ENCODE measurements around the gene TNFAIP3.

Gene TNFAIP3

GRCh38 chr6:137901454-137901853 is 34.4 kb downstream of the TNFAIP3 start:
- no peaks in the 10 kb centered on the region for H3K36me3 ChIP-seq (ENCODE audit: control insufficient read depth, insufficient read depth, low read length)
- H3K9ac ChIP-seq (ENCODE audit: low read depth, low read length): no peak overlapping the region
- no peaks in the 10 kb centered on the region for H3K9me3 ChIP-seq (ENCODE audit: control insufficient read depth, insufficient read depth, low read length)
- no peak overlapping the region for H3K4me3 ChIP-seq (ENCODE audit: low read depth, low read length)
- no peaks in the 10 kb centered on the region for H3K27me3 ChIP-seq (ENCODE audit: control insufficient read depth, insufficient read depth, low read length)
- no peaks in the 10 kb centered on the region for H3K4me1 ChIP-seq (ENCODE audit: control insufficient read depth, insufficient read depth, low read length)

DNA sequence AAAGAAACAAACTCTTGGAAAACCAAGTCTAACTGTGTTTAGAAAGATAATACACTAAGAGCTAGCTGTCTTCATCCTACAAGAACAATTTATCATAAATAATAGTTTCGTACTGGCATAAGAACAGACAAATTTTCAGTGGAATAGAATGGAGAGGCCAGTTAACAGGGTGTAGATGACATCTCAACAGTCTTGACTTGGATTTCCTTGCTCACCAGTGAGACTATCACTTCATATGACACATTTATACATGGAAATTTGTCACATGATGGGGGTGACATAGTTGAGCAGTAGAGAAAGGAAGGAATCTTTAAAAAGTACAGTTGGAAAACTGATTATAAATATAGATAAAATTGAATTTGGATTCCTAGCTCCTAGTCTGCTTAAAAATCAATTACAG is 35.6 kb downstream of the TNFAIP3 start:
- Histone ChIP-seq H3K9me3 (ENCODE audit: control insufficient read depth, insufficient read depth, low read length) (no peaks in the 10 kb centered on the region), H3K4me1 (ENCODE audit: control insufficient read depth, insufficient read depth, low read length) (no peaks in the 10 kb centered on the region), H3K36me3 (ENCODE audit: control insufficient read depth, insufficient read depth, low read length) (no peaks in the 10 kb centered on the region), H3K9ac (ENCODE audit: low read depth, low read length) (no peak overlapping the region), H3K4me3 (ENCODE audit: low read depth, low read length) (no peak overlapping the region), H3K27me3 (ENCODE audit: control insufficient read depth, insufficient read depth, low read length) (no peaks in the 10 kb centered on the region)

GRCh38 chr6:137903274-137903932 is 36.3 kb downstream of the TNFAIP3 start:
- H3K4me3 ChIP-seq (ENCODE audit: low read depth, low read length): no peak overlapping the region
- no peaks in the 10 kb centered on the region for H3K36me3 ChIP-seq (ENCODE audit: control insufficient read depth, insufficient read depth, low read length)
- no peak overlapping the region for H3K9ac ChIP-seq (ENCODE audit: low read depth, low read length)
- no peaks in the 10 kb centered on the region for H3K9me3 ChIP-seq (ENCODE audit: control insufficient read depth, insufficient read depth, low read length)
- no peaks in the 10 kb centered on the region for H3K27me3 ChIP-seq (ENCODE audit: control insufficient read depth, insufficient read depth, low read length)
- H3K4me1 ChIP-seq (ENCODE audit: control insufficient read depth, insufficient read depth, low read length): no peaks in the 10 kb centered on the region

DNA sequence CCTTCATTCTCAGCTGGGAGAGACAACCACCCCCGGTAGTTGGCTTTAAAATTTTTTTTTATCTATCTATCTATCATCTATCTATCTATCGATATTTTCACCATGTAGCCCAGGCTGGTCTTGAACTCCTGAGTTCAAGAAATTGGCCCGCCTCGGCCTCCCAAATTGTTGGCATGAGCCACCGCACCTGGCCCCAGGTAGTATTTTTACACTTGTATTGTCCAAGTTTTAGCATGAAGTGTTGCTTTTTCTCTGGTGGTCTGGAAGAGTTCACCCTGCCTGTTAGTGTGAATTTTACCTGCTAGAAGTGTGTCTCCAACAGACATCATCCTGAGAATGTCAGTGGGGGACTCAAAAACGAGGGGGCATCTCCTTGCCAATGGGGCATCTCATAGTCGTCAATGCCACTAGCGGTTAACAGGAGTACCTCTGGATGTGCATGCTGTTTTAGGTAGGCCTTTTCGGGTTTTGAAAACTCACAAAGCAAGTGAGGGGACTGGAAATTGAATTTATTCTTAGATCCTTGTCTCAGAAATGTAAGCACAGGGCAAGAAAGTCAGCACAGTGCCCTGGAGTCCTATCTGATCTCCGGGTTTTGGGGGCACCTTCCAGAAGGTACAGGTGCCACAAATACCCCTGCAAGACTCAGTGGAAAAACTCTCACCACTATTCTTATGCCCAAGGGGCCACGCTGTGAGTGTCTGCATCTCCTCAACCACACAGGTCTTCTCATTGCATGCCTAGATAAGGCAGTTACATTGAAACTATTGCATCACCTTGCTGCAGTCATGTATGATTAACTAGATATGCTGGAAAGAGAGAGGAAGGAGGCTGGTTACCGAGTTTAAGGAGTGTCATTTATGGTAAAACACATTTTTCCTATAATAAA is 37.1 kb downstream of the TNFAIP3 start:
- H3K4me1 ChIP-seq (ENCODE audit: control insufficient read depth, insufficient read depth, low read length): no peaks in the 10 kb centered on the region
- H3K4me3 ChIP-seq (ENCODE audit: low read depth, low read length): no peak overlapping the region
- no peaks in the 10 kb centered on the region for H3K36me3 ChIP-seq (ENCODE audit: control insufficient read depth, insufficient read depth, low read length)
- H3K27me3 ChIP-seq (ENCODE audit: control insufficient read depth, insufficient read depth, low read length): no peaks in the 10 kb centered on the region
- no peak overlapping the region for H3K9ac ChIP-seq (ENCODE audit: low read depth, low read length)
- no peaks in the 10 kb centered on the region for H3K9me3 ChIP-seq (ENCODE audit: control insufficient read depth, insufficient read depth, low read length)

DNA sequence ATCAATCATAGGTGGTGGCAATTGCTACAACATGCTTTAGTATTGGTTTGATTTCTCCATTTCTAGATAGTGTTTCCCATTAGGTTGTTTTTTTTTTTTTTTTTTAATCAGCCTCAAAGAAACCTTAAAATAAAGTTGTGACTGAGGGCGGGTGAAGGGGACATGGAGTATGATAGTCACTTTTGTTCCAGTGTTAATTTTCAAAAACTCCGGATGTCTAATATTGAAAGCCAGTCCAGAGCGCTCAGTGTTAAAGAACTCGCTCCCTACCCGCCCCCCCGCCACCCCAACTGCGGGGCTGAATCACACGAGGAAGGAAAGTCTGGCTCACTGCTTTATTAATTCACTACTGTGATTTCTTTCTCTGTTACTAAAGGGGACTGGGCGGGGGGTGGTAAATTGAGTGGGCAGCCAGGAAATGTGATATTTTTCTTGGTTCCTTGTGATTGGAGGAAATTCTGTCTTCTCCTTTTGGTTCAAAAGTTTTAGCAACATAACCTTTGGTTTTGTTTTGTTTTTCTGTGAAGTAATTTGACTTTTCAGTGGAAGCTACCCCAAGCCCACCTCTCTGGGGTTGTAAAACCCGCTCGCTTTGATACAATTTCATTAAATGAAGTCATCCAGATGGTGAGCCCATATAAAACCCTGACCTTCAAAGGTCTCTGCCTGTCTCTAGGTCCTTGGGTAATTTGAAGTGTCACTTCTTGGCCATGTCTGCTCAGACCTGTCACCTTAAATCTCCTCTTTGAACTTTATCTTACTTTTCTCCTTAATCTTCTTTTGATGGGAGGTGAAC is 38.0 kb downstream of the TNFAIP3 start:
- Histone ChIP-seq H3K4me3 (ENCODE audit: low read depth, low read length) (no peak overlapping the region), H3K9ac (ENCODE audit: low read depth, low read length) (no peak overlapping the region), H3K36me3 (ENCODE audit: control insufficient read depth, insufficient read depth, low read length) (no peaks in the 10 kb centered on the region), H3K9me3 (ENCODE audit: control insufficient read depth, insufficient read depth, low read length) (no peaks in the 10 kb centered on the region), H3K4me1 (ENCODE audit: control insufficient read depth, insufficient read depth, low read length) (no peaks in the 10 kb centered on the region), H3K27me3 (ENCODE audit: control insufficient read depth, insufficient read depth, low read length) (no peaks in the 10 kb centered on the region)

GRCh38 chr6:137906020-137906472 is 39.0 kb downstream of the TNFAIP3 start:
- no peaks in the 10 kb centered on the region for H3K9me3 ChIP-seq (ENCODE audit: control insufficient read depth, insufficient read depth, low read length)
- no peaks in the 10 kb centered on the region for H3K4me1 ChIP-seq (ENCODE audit: control insufficient read depth, insufficient read depth, low read length)
- no peak overlapping the region for H3K4me3 ChIP-seq (ENCODE audit: low read depth, low read length)
- no peaks in the 10 kb centered on the region for H3K36me3 ChIP-seq (ENCODE audit: control insufficient read depth, insufficient read depth, low read length)
- no peak overlapping the region for H3K9ac ChIP-seq (ENCODE audit: low read depth, low read length)
- H3K27me3 ChIP-seq (ENCODE audit: control insufficient read depth, insufficient read depth, low read length): no peaks in the 10 kb centered on the region

GRCh38 chr6:137907170-137907569 is 40.1 kb downstream of the TNFAIP3 start:
- Histone ChIP-seq H3K9ac (ENCODE audit: low read depth, low read length) (no peak overlapping the region), H3K4me3 (ENCODE audit: low read depth, low read length) (no peak overlapping the region), H3K27me3 (ENCODE audit: control insufficient read depth, insufficient read depth, low read length) (no peaks in the 10 kb centered on the region), H3K9me3 (ENCODE audit: control insufficient read depth, insufficient read depth, low read length) (no peaks in the 10 kb centered on the region), H3K4me1 (ENCODE audit: control insufficient read depth, insufficient read depth, low read length) (no peaks in the 10 kb centered on the region), H3K36me3 (ENCODE audit: control insufficient read depth, insufficient read depth, low read length) (no peaks in the 10 kb centered on the region)

DNA sequence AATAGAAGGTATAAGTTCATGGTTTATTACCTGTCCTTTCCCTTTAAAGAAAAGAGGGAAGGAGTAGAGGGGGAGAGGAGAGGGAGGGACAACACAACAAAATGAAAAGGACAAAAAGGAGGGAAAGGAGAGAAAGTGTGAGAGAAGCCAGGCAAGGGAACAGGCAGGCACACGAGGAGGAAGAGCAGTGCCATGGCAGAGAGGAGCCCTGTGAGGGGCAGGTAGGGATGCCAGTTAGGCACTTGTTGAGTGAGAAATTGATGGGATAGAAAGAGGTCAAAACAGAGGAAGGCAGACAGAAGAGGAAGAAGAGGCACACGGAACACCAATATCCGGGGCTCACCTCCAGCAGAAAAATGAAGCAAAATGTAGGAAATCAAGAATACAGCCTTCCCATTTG is 42.5 kb downstream of the TNFAIP3 start:
- no peaks in the 10 kb centered on the region for H3K36me3 ChIP-seq (ENCODE audit: control insufficient read depth, insufficient read depth, low read length)
- no peak overlapping the region for H3K4me3 ChIP-seq (ENCODE audit: low read depth, low read length)
- H3K4me1 ChIP-seq (ENCODE audit: control insufficient read depth, insufficient read depth, low read length): no peaks in the 10 kb centered on the region
- no peaks in the 10 kb centered on the region for H3K9me3 ChIP-seq (ENCODE audit: control insufficient read depth, insufficient read depth, low read length)
- H3K9ac ChIP-seq (ENCODE audit: low read depth, low read length): no peak overlapping the region
- H3K27me3 ChIP-seq (ENCODE audit: control insufficient read depth, insufficient read depth, low read length): no peaks in the 10 kb centered on the region

DNA sequence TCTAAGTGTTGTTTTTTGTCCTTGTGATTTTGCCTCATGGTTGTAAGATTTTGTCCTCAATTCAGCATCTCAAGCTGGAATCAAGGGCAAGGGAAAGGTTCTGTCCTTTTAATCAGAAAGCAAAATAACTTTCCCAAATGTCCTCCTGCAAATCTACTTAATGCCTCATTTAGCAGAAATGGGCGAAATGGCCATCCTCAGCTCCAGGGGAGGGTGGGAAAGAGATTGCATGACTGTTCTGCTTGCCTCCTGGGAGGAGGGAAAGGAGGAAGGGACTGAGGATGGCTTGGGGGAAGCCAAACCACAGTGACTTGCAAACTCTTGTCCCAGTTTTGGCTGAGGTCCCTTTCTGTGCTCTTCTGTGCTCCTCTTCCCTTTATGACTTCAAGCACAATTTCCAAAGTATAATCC is 43.4 kb downstream of the TNFAIP3 start:
- Histone ChIP-seq H3K9me3 (ENCODE audit: control insufficient read depth, insufficient read depth, low read length) (no peaks in the 10 kb centered on the region), H3K4me1 (ENCODE audit: control insufficient read depth, insufficient read depth, low read length) (no peaks in the 10 kb centered on the region), H3K9ac (ENCODE audit: low read depth, low read length) (no peak overlapping the region), H3K36me3 (ENCODE audit: control insufficient read depth, insufficient read depth, low read length) (no peaks in the 10 kb centered on the region), H3K4me3 (ENCODE audit: low read depth, low read length) (no peak overlapping the region), H3K27me3 (ENCODE audit: control insufficient read depth, insufficient read depth, low read length) (no peaks in the 10 kb centered on the region)

- no peak overlapping the region for H3K9ac ChIP-seq (ENCODE audit: low read depth, low read length)
Observed at GRCh38 chr6:137910843-137911456, 43.9 kb downstream of the TNFAIP3 start.

GRCh38 chr6:137911675-137912191 is 44.7 kb downstream of the TNFAIP3 start:
- Histone ChIP-seq H3K4me3 (ENCODE audit: low read depth, low read length) (no peak overlapping the region), H3K36me3 (ENCODE audit: control insufficient read depth, insufficient read depth, low read length) (no peaks in the 10 kb centered on the region), H3K4me1 (ENCODE audit: control insufficient read depth, insufficient read depth, low read length) (no peaks in the 10 kb centered on the region), H3K9me3 (ENCODE audit: control insufficient read depth, insufficient read depth, low read length) (no peaks in the 10 kb centered on the region), H3K27me3 (ENCODE audit: control insufficient read depth, insufficient read depth, low read length) (no peaks in the 10 kb centered on the region), H3K9ac (ENCODE audit: low read depth, low read length) (no peak overlapping the region)

More at GRCh38 chr6:137910843-137911456, 43.9 kb downstream of the TNFAIP3 start:
- Histone ChIP-seq H3K9me3 (ENCODE audit: control insufficient read depth, insufficient read depth, low read length) (no peaks in the 10 kb centered on the region), H3K4me3 (ENCODE audit: low read depth, low read length) (no peak overlapping the region), H3K27me3 (ENCODE audit: control insufficient read depth, insufficient read depth, low read length) (no peaks in the 10 kb centered on the region), H3K36me3 (ENCODE audit: control insufficient read depth, insufficient read depth, low read length) (no peaks in the 10 kb centered on the region), H3K4me1 (ENCODE audit: control insufficient read depth, insufficient read depth, low read length) (no peaks in the 10 kb centered on the region)
